HG02884 (cell line): ENCODE measurements around the gene PCBP2.

ENCODE experiments used
- ATAC-seq: cut with Tn5 transposase; IDR thresholded peaks from one replicate; pipeline ENCODE4 v1.9.1; 2021; ENCODE audit warnings: mild to moderate bottlenecking, moderate library complexity; ENCODE audit not compliant: unreplicated experiment

Gene PCBP2

DNA sequence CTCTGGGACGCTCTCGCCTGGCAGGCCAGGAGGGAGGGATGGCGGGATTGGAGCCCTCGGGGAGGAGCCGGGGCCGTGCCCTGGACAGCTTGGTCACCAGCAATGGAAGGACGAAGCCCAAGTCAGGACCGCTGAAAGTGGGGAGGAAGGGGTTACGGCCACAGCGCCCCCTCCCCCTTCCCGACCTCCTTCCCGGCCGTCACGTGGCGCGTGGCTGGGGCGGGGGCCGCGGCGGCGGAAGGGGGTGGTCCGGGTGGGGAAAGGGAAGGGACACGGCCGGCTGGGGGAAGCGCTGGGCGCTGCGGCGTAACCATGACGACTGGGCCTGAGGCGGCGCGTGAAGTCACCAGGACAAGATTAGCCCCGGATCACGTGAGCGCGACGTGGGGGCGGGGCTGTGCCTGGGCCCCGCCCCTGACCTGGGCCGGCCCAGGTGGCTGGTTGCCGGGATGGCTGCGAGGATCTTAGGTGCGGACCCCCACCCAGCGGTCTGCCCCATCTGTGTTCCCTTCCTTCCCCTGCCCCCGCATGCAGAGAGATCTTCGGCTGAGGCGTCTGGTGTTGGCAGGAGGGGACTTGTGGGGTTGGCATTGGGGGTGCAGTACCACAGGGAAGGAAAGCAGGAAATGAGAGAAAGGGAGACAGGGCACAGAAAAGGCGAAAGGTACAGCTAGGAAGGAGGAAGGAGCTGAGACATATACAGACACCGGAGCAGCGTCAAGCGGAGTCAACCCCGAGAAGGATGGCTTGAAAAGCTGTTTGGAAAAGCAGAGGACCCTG is 41.1 kb downstream of the PCBP2 start:
- ATAC-seq: peak; percentile 89

- no peak for ATAC-seq
Measured at GRCh38 chr12:53493610-53494391, 41.9 kb downstream of the PCBP2 start.

DNA sequence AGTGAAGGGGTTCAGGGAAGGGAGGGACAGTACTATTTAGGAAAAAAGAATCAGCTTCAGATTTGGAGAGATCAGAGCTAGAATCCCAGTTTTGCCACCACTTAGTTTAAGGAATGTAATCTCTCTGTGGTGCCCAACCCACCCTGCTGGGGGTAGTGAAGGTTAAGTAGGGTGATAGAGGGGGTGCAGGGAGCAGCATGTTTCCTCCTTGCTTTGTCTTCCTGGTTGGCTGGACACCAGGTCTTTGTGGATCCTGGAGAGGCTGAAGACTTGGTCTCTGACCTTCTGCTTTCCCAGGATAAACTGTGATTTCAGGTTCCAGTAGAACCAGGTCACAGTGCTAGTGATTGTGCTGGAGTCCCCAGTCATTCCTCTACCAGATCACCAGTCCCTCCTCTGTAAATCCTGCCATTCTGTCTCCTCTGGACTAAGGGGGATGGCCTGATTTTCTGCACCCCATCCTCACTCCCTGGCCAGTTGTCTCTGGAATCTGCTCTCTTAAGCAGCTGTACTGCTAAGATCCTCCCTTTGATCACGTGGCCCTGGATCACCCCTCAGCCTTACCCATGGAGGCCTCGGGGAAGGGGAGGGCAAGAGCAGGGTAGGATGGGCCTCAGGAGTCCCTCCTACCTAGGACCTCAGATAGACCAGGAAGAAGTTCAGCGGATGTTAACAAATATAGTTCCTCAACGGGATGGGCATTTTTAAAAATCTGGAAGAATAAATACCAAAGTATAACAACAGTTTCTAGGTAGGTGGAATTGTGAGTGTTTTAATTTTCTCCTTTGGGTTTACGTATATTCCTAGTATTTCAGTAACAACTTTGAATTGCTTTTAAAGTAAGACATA is 44.2 kb downstream of the PCBP2 start:
- no peak for ATAC-seq

- no peak for ATAC-seq
Measured at GRCh38 chr12:53496752-53497032, 44.8 kb downstream of the PCBP2 start.

DNA sequence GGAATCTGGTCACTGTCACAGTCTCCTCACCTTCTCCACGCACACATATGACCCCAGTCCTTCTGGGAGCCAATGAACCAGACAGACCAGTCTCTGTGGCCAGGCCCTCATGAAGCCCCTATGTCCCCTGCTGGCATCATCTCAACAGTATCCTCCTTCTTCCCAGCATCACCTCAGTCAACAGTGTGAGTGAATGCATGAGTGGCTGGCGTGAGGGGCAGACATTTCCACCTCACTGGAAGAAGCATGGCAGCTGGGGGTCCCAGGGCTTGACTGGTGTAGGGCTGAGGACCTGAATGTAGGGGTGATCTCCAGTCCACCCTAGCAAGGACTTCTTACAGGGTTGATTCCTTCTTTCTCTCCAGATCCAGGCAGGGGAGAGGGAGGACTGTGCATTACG is 45.6 kb downstream of the PCBP2 start:
- no peak for ATAC-seq

- no peak for ATAC-seq
Measured at GRCh38 chr12:53498235-53498630, 46.3 kb downstream of the PCBP2 start.

DNA sequence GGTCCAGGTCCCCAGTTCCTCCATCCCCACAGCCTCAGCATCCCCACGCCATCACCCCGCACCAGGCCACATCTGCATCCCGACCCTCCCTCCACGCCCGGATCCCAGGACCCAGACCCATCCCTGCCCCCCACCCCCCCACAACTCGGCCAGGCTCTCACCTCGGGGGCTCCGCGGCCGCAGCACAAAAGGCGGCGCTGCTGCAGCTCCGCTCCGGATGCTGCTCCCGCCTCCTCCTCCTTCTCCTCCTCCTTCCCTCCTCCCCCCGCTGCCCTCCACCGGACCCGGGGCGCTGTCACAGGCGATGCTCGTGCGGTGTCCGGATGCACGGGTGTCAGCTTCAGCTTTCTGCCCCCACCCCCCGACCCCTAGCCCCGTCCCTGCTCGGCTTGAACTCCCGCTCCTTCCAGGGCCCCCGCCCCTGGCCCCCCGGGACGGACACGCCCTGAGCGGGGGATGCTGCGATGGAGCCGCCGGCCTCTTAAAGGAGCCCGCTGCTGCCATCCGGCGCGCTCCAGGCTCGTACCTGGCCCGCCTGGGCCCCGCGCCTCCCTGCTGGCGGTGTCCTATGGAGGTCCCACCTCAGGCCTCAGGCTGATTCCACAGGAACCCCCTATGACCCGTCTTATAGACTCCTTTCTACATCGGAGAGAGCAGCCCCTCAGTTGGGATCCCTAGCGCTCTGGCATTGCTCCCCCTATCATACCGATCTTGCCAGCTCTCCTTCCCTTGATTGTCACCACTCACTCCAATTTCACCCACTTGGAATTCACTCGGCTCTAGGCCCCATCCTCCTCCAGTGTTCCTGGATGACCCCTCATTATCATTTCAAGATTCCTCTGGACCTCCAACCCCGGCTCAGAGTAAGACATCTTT is 47.6 kb downstream of the PCBP2 start, which contains the start of gene MAP3K12:
Gene MAP3K12, minus strand, starts transcription at position 193 of the 876 bp plus-strand sequence. CDS start 12,067 bp downstream, outside the sequence.
- no peak for ATAC-seq

DNA sequence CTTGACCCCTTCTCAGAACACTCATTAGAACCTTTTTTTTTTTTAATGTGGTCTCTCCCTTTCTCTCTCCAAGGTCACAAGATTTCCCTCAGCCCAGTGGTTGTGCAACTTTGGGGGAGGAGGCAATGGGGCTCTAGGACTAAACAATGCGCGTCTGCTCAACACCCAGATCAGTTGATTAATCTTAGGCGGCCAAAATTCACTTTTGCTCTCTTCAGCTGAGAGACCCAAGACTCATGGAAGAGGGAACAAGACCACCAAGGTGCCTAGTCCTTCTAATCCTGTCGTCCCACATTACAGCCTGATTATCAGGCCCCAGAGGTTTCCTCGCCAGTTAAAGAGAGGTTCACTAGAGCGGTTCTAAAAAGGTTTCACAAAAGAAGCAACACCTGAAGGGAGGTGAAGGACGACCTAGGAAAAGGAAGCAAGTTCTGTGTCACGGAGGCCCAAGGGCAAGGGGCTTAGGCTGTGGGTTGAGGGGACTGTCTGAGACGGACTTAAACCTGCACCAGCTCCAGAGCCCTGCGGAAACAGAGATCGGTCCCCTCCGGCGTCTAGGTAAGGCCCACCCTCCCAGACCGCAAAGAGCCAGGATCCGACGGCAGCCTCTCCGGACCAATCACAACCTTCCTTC is 48.4 kb downstream of the PCBP2 start:
- no peak for ATAC-seq

DNA sequence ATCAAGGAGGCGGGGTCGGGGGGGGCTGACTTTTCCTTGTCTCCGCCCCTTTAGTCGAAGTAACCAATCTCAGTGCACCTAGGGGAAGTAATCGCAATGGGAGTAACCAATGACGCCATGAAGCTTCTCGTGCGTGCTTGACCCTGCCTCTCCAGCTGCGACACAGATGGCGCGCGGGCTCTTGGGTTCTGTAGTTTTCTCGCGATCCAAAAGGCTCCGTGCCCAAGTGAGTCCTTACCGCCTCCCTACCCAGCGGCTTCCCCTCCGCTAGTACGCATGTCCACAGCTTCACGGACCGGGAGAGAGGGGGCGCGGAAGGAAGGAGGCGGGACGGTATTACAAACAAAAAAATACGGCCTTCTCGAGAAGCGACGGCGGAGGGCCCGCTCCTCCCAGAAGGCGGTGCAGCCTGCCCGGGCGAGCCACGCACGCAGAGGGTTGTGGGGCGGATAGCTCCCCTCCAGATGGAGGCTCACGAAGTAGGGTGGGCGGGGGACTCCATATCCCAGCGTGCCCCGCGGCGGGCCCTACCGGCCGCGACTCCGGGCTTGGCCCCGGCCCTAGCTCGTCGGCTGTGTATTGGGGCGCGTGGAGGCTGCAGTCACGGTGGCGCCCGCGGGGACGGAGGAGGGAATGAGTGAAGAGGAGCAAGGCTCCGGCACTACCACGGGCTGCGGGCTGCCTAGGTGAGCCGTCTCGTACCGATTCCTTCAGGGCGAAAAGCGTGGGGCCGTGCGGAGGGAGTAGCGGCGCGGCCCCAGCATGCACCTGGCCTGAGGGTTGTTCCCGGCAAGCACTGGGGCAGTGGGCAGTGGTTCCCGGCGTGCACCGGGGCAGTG is 49.1 kb downstream of the PCBP2 start, which contains the start of gene TARBP2:
Gene TARBP2, plus strand, starts transcription at position 508 of the 839 bp plus-strand sequence. Its CDS starts 126 bp downstream, at position 634.
- ATAC-seq: peak; percentile 62

- no peak for ATAC-seq
Measured at GRCh38 chr12:53501615-53502181, 49.8 kb downstream of the PCBP2 start.

- ATAC-seq: no peak
Measured at GRCh38 chr12:53502331-53502730, 50.4 kb downstream of the PCBP2 start.

DNA sequence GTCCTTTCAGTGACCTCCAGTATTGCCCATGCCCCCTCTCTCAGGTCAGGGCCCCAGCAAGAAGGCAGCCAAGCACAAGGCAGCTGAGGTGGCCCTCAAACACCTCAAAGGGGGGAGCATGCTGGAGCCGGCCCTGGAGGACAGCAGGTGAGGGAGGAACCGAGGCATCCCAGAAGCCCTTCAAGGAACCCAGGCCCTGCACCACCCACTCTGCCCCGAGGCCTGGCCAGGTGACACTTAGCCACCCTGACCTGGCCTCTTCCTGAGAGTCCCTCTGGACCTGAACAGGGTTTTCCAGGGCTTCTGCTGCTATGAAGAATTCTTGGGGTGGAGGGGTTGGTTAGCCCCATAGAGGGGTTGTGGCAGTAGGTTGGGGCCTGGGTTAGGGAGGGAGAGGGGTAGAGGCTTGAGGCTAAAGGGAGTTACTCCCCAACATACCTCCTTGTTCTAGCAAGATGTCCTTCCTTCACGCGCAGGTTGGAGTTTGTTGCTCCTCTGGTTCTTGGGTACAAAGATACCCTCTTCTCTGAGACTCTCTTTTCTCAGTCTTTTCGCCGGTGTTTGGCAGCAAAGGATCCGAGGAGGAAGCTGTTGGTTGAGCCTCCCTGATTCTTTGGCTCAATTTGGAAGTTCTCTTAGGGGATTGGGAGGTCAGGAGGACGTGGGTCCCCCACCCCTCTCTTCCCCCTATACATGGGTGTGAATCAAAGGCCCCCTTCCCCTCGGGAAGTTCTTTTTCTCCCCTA is 51.3 kb downstream of the PCBP2 start:
- ATAC-seq: no peak

DNA sequence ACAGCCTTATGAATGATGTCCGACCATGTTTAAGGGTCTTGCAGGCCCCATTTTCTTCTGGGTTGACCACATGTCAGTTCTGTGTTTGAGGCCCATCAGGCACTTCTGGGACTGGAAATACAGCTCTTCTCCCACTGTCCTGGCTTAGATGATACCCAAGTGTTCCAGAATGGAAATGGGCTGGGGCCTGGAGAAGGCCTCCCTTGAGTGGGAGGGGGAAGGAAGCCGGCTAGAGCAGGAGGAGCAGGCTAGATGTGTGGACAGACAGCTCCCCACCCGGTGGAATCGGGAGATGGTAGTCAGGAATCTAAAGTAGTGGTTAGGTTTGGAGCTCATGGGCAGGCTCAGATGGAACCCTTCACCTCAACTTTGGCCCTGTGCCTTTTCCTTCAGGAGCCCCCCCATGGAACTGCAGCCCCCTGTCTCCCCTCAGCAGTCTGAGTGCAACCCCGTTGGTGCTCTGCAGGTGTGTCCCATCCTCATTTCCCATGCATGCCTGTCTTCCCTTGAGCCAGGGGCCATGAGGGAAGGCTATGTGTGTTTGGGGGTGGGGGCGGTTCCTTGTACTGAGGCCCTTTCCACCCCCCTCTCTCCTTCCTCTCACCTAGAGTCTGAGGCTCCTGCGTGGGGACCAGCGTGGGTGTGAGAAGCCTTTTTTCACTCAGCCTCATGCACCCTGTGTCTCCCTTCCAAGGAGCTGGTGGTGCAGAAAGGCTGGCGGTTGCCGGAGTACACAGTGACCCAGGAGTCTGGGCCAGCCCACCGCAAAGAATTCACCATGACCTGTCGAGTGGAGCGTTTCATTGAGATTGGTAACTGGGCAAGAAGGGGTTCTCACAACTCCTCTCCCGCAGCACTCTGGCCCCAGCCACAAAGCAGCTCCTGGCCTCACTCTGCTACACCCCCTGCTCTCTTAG is 52.4 kb downstream of the PCBP2 start:
- no peak for ATAC-seq

GRCh38 chr12:53505086-53505485 is 53.2 kb downstream of the PCBP2 start:
- no peak for ATAC-seq

DNA sequence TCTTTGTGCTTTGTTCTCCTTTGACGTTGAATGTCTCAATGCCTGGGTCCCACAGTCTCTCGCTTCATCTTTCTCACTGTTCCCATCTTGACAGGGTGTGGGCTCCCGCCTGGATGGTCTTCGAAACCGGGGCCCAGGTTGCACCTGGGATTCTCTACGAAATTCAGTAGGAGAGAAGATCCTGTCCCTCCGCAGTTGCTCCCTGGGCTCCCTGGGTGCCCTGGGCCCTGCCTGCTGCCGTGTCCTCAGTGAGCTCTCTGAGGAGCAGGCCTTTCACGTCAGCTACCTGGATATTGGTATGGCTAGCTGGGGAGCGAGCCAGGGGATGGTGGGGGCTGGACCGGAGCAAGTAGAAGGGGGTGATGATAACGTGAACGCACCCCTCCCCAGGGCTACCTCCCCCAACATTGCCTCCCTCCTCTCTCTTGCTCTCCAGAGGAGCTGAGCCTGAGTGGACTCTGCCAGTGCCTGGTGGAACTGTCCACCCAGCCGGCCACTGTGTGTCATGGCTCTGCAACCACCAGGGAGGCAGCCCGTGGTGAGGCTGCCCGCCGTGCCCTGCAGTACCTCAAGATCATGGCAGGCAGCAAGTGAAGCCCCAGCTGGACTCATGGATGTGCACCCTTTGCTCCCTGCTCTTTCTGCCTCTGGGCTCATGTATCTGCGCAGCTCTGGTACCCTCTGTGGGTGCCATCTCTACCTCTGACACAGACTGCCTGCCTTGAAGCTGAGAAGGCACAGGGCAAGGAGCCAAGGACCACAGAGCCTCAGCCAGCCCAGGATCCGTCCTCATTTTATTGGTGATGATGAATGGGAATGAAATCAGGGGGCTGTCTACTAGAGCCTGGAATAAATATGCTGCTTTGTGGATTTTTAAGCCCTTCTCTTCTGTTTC is 53.9 kb downstream of the PCBP2 start:
- no peak for ATAC-seq

GRCh38 chr12:53506450-53506785 is 54.5 kb downstream of the PCBP2 start:
- ATAC-seq: no peak
